Esophagus muscularis mucosa (tissue), 3 donors: Measurements from ENCODE around the gene MMS19.

Source experiments
- CTCF ChIP-seq, 3 experiments: fragments of 200-600 bp in 2 of 3; fragments of 450-650 bp in 1 of 3; sonication (generic) in 2 of 3; IDR thresholded peaks; one replicate each; pipeline ENCODE4 v1.5.1; 2017 to 2019; ENCODE audit warnings: antibody characterized with exemption in 3 of 3, mild to moderate bottlenecking in 2 of 3, moderate library complexity in 1 of 3
- POLR2AphosphoS5 ChIP-seq, 2 donors: sonication (generic); formaldehyde crosslinking; IDR thresholded peaks; one replicate each; pipeline ENCODE4 v1.6.1; 2017; ENCODE audit warnings: antibody characterized with exemption in 2 of 2

- no peak for TF ChIP-seq CTCF (IDR thresholded peaks at IDR 0.05)
- no peak for TF ChIP-seq POLR2AphosphoS5 (IDR thresholded peaks at IDR 0.05)
Measured at GRCh38 chr10:97445357-97445721, 52.9 kb downstream of the MMS19 start.
